Measurements from ENCODE around the gene BLOC1S3. TPM values are rescaled to one million over a fixed set of nuclear protein-coding genes. Genes with fewer than 3 reads are reported as not detected.

Gene BLOC1S3
- total RNA-seq (ENCODE audit: low replicate concordance) = 7.7 and 16.1 TPM in 2 replicates

GRCh38 chr19:45178262-45179071, at the start of gene BLOC1S3:
Gene BLOC1S3, plus strand, starts transcription at chr19:45178784. Its CDS starts 513 bp downstream, at chr19:45179297.
- DNase-seq (ENCODE audit: low read depth) = peak; percentile 100
- H3K4me3 ChIP-seq (ENCODE audit: low read depth, low read length) = peak within 1 kb of the TSS; percentile 91
- TF ChIP-seq CTCF (IDR thresholded peaks at IDR 0.05; ENCODE audit: insufficient read depth, low read length) = peak; percentile 17

- no peak overlapping the region for H3K4me3 ChIP-seq (ENCODE audit: low read depth, low read length)
- no peak for DNase-seq (ENCODE audit: low read depth)
- no peak for TF ChIP-seq CTCF (IDR thresholded peaks at IDR 0.05; ENCODE audit: insufficient read depth, low read length)
These were observed 49.8 kb upstream of the BLOC1S3 start for GRCh38 chr19:45128806-45129205.

- no peak for TF ChIP-seq CTCF (IDR thresholded peaks at IDR 0.05; ENCODE audit: insufficient read depth, low read length)
- no peak for DNase-seq (ENCODE audit: low read depth)
- no peak overlapping the region for H3K4me3 ChIP-seq (ENCODE audit: low read depth, low read length)
These were observed 48.3 kb upstream of the BLOC1S3 start for GRCh38 chr19:45130236-45130635.

- H3K4me3 ChIP-seq (ENCODE audit: low read depth, low read length) = no peak overlapping the region
- no peak for TF ChIP-seq CTCF (IDR thresholded peaks at IDR 0.05; ENCODE audit: insufficient read depth, low read length)
- no peak for DNase-seq (ENCODE audit: low read depth)
These were observed 47.5 kb upstream of the BLOC1S3 start for GRCh38 chr19:45130888-45131615.

- TF ChIP-seq CTCF (IDR thresholded peaks at IDR 0.05; ENCODE audit: insufficient read depth, low read length) = no peak
- DNase-seq (ENCODE audit: low read depth) = no peak
- H3K4me3 ChIP-seq (ENCODE audit: low read depth, low read length) = no peak overlapping the region
These were observed 44.9 kb upstream of the BLOC1S3 start for GRCh38 chr19:45133661-45134060.

- no peak overlapping the region for H3K4me3 ChIP-seq (ENCODE audit: low read depth, low read length)
- DNase-seq (ENCODE audit: low read depth) = no peak
- TF ChIP-seq CTCF (IDR thresholded peaks at IDR 0.05; ENCODE audit: insufficient read depth, low read length) = no peak
These were observed 43.3 kb upstream of the BLOC1S3 start for GRCh38 chr19:45135176-45135885.

Data from fibroblast of the aortic adventitia (primary cell).